IMR-90 (cell line): ENCODE measurements around the gene RANBP9. TPM values are rescaled to one million over a fixed set of nuclear protein-coding genes. Genes with fewer than 3 reads are reported as not detected.
A peak's percentile ranks its signal among the peaks of the same experiment; 100 is the strongest.

ENCODE experiments used
- ATAC-seq: fragments of 200-7000 bp; cut with Tn5 transposase; 2 replicates; pipeline ENCODE4 v1.9.1; 2020; ENCODE audit warnings: low read depth, mild to moderate bottlenecking, moderate library complexity
- BruUV-seq: library from RNA; stranded (reverse); fragments of 400-500 nt; replicated peaks from 2 replicates; lab custom pipeline; 2021; lab: Mats Ljungman, UMichigan
- CTCF ChIA-PET: fragments of 300-600 bp; formaldehyde crosslinking; extraction: SDS; loops from one replicate; lab custom pipeline; 2021; ENCODE audit warnings: antibody characterized with exemption; lab: Yijun Ruan, JAX
- POLR2A ChIA-PET: fragments of 300-600 bp; sonication (Branson Sonifier 250); formaldehyde crosslinking; loops from one replicate; lab custom pipeline; 2022; ENCODE audit warnings: antibody characterized with exemption; ENCODE audit not compliant: unreplicated experiment; lab: Charles Lee
- DNase-seq: peaks from one replicate; pipeline ENCODE4 v3.0.0; 2013
- H2AFZ ChIP-seq: replicated peaks from 2 replicates; pipeline ENCODE3; 2013; ENCODE audit warnings: low read length, mild to moderate bottlenecking; ENCODE audit not compliant: poor library complexity
- H2AK5ac ChIP-seq: 2 replicates; pipeline ENCODE4 v1.6.1; 2013; ENCODE audit warnings: low read depth, low read length, inconsistent platforms
- H2AK9ac ChIP-seq: replicated peaks from 2 replicates; pipeline ENCODE3; 2013; ENCODE audit warnings: mild to moderate bottlenecking, low read depth, low read length, moderate library complexity; ENCODE audit not compliant: poor library complexity
- H2BK120ac ChIP-seq: 2 replicates; pipeline ENCODE4 v1.6.1; 2013; ENCODE audit warnings: low read depth, low read length, inconsistent platforms
- H2BK15ac ChIP-seq: 3 replicates; pipeline ENCODE4 v1.6.1; 2013; ENCODE audit warnings: low read depth, low read length, inconsistent platforms
- H2BK20ac ChIP-seq: 2 replicates; pipeline ENCODE4 v1.6.1; 2013; ENCODE audit warnings: low read depth, mild to moderate bottlenecking, inconsistent platforms, low read length, moderate library complexity
- H2BK5ac ChIP-seq: 2 replicates; pipeline ENCODE4 v1.6.1; 2013; ENCODE audit warnings: mild to moderate bottlenecking, low read depth, low read length, inconsistent platforms; ENCODE audit not compliant: poor library complexity, severe bottlenecking
- H3K14ac ChIP-seq: replicated peaks from 2 replicates; pipeline ENCODE4 v1.6.1; 2013; ENCODE audit warnings: low read depth, low read length, inconsistent platforms
- H3K18ac ChIP-seq: 2 replicates; pipeline ENCODE4 v1.6.1; 2013; ENCODE audit warnings: low read depth, low read length, control low read depth
- H3K23ac ChIP-seq: 2 replicates; pipeline ENCODE4 v1.6.1; 2013; ENCODE audit warnings: low read depth, low read length, inconsistent platforms
- H3K27ac ChIP-seq: 2 replicates; pipeline ENCODE4 v1.5.1; 2013; ENCODE audit warnings: mild to moderate bottlenecking, control low read depth, low read length; ENCODE audit not compliant: insufficient read depth
- H3K27me3 ChIP-seq: 2 replicates; pipeline ENCODE4 v1.6.1; 2013; ENCODE audit warnings: low read length; ENCODE audit not compliant: control insufficient read depth, insufficient read depth
- H3K36me3 ChIP-seq: 2 replicates; pipeline ENCODE4 v1.6.1; 2013; ENCODE audit warnings: low read length, mixed read lengths; ENCODE audit not compliant: control insufficient read depth, insufficient read depth
- H3K4ac ChIP-seq: 2 replicates; pipeline ENCODE4 v1.6.1; 2013; ENCODE audit warnings: low read depth, low read length, inconsistent platforms
- H3K4me1 ChIP-seq: 2 replicates; pipeline ENCODE4 v1.6.1; 2013; ENCODE audit warnings: low read length, mixed read lengths; ENCODE audit not compliant: control insufficient read depth, insufficient read depth
- H3K4me2 ChIP-seq: 2 replicates; pipeline ENCODE4 v1.6.1; 2013; ENCODE audit warnings: low read depth, mild to moderate bottlenecking, control low read depth, low read length, moderate library complexity
- H3K4me3 ChIP-seq: 2 replicates; pipeline ENCODE4 v1.5.1; 2013; ENCODE audit warnings: low read depth, mild to moderate bottlenecking, control low read depth, low read length, moderate library complexity; ENCODE audit not compliant: insufficient read depth
- H3K56ac ChIP-seq: 2 replicates; pipeline ENCODE4 v1.6.1; 2013; ENCODE audit warnings: low read length, inconsistent platforms; ENCODE audit not compliant: insufficient read depth; ENCODE audit errors: extremely low read depth
- H3K79me1 ChIP-seq, 2 experiments: 2 replicates each; pipeline ENCODE4 v1.6.1; 2013; ENCODE audit warnings: low read length in 2 of 2, inconsistent platforms in 1 of 2, low read depth in 1 of 2
- H3K9ac ChIP-seq: 2 replicates; pipeline ENCODE4 v1.6.1; 2013; ENCODE audit warnings: low read depth, low read length, control low read depth
- H3K9me1 ChIP-seq: 2 replicates; pipeline ENCODE4 v1.6.1; 2013; ENCODE audit warnings: low read length, inconsistent platforms; ENCODE audit not compliant: insufficient read depth
- H3K9me3 ChIP-seq: 2 replicates; pipeline ENCODE4 v1.6.1; 2013; ENCODE audit warnings: low read length; ENCODE audit not compliant: control insufficient read depth, insufficient read depth
- H4K20me1 ChIP-seq: 2 replicates; pipeline ENCODE4 v1.6.1; 2013; ENCODE audit warnings: low read length, inconsistent platforms; ENCODE audit not compliant: insufficient read depth
- H4K5ac ChIP-seq: 2 replicates; pipeline ENCODE4 v1.6.1; 2013; ENCODE audit warnings: mild to moderate bottlenecking, low read depth, low read length, control low read depth
- H4K8ac ChIP-seq, 2 experiments: 2 replicates each; pipeline ENCODE4 v1.6.1; 2013; ENCODE audit warnings: low read depth in 2 of 2, low read length in 2 of 2, control low read depth in 1 of 2, inconsistent platforms in 1 of 2
- H4K91ac ChIP-seq: 2 replicates; pipeline ENCODE4 v1.6.1; 2013; ENCODE audit warnings: low read depth, low read length, inconsistent platforms; ENCODE audit not compliant: insufficient read depth
- BHLHE40 ChIP-seq: fragments of 150-350 bp; IDR thresholded peaks from 2 replicates; pipeline ENCODE4 v1.6.1; 2016; ENCODE audit warnings: mild to moderate bottlenecking, low read depth, low read length
- CEBPB ChIP-seq: IDR thresholded peaks from 2 replicates; pipeline ENCODE4 v1.6.1; 2012; ENCODE audit warnings: low read depth, low read length, improper control_type of control experiment
- CHD1 ChIP-seq: IDR thresholded peaks from 2 replicates; pipeline ENCODE4 v1.6.1; 2012; ENCODE audit warnings: low read depth, low read length, improper control_type of control experiment
- CTCF ChIP-seq: conservative IDR thresholded peaks from 2 replicates; pipeline ENCODE4 v1.5.1; 2012; ENCODE audit warnings: mild to moderate bottlenecking, low read depth, low read length, improper control_type of control experiment
- FOS ChIP-seq: fragments of 150-350 bp; IDR thresholded peaks from 2 replicates; pipeline ENCODE4 v1.6.1; 2016; ENCODE audit warnings: low read depth, low read length
- MAFK ChIP-seq: IDR thresholded peaks from 2 replicates; pipeline ENCODE4 v1.6.1; 2012; ENCODE audit warnings: low read depth, low read length, improper control_type of control experiment
- NFE2L2 ChIP-seq: fragments of 150-350 bp; IDR thresholded peaks from 2 replicates; pipeline ENCODE4 v1.6.1; 2016; ENCODE audit warnings: low read depth, mild to moderate bottlenecking, low read length
- POLR2A ChIP-seq: IDR thresholded peaks from 2 replicates; pipeline ENCODE4 v1.6.1; 2012; ENCODE audit warnings: mild to moderate bottlenecking, low read depth, low read length
- RCOR1 ChIP-seq: IDR thresholded peaks from 2 replicates; pipeline ENCODE4 v1.6.1; 2012; ENCODE audit warnings: mild to moderate bottlenecking, low read length, improper control_type of control experiment; ENCODE audit not compliant: insufficient replicate concordance
- RFX5 ChIP-seq: IDR thresholded peaks from 2 replicates; pipeline ENCODE4 v1.8.0; 2012; ENCODE audit warnings: low read depth, mild to moderate bottlenecking, low read length, moderate library complexity
- SMC3 ChIP-seq: fragments of 150-350 bp; IDR thresholded peaks from 2 replicates; pipeline ENCODE4 v1.6.1; 2016; ENCODE audit warnings: low read depth, mild to moderate bottlenecking, antibody characterized with exemption, low read length, moderate library complexity
- USF2 ChIP-seq: fragments of 150-350 bp; IDR thresholded peaks from 2 replicates; pipeline ENCODE4 v1.6.1; 2017; ENCODE audit warnings: mild to moderate bottlenecking, antibody characterized with exemption, low read length, low read depth
- WGBS, 2 experiments: methylation state at CpG; one replicate each; pipeline versions ENCODE4 v1.1.5 to v1.1.7; 2013; ENCODE audit warnings: missing lambda C conversion rate in 2 of 2; ENCODE audit not compliant: insufficient read length in 1 of 2; ENCODE audit errors: extremely low coverage in 2 of 2; 5-methylcytosine and 5-hydroxymethylcytosine counted together
- dilution Hi-C: fragments of 300-500 bp; cut with HindIII; formaldehyde crosslinking; loops from one replicate; pipeline ENCODE4 v1.14.3; 2018; ENCODE audit warnings: low sequenced_read_pairs; ENCODE audit not compliant: unreplicated experiment
- in situ Hi-C: fragments of 300-500 bp; cut with MboI; formaldehyde crosslinking; loops from 3 replicates; pipeline ENCODE4 v1.14.3; 2019; ENCODE audit warnings: low sequenced_read_pairs, inconsistent platforms, mixed read lengths
- intact Hi-C: fragments of 100-400 bp; cut with micrococcal nuclease; formaldehyde crosslinking; loops from 2 replicates; pipeline ENCODE4 v1.10.0; 2022
- polyA plus RNA-seq, 3 experiments: library from polyadenylated mRNA; depleted of rRNA; stranded (reverse); fragments of >200 nt; gene quantifications; 2 replicates each; pipeline ENCODE4 v1.2.3, GENCODE V29; 2012; ENCODE audit warnings: low replicate concordance in 1 of 3
- total RNA-seq: library from RNA; depleted of rRNA; stranded (reverse); fragments of >200 nt; gene quantifications from 2 replicates; pipeline ENCODE4 v1.2.3, GENCODE V29; 2012
- TF ChIP-seq, protein P1 (sequence below): fragments of 150-350 bp; IDR thresholded peaks from 2 replicates; pipeline ENCODE4 v1.6.1; 2016; ENCODE audit warnings: low read depth, mild to moderate bottlenecking, low read length, moderate library complexity, borderline replicate concordance

RANBP9 gene
- total and polyA plus RNA-seq, 2 of the 4 experiments (the other 2 are of a cell fraction): 17.7 to 27.8 TPM

GRCh38 chr6:13653296-13653695 is 58.3 kb downstream of the RANBP9 start:
- no peak overlapping the region for H2AK5ac ChIP-seq
- H4K5ac ChIP-seq: no peak overlapping the region
- H2BK15ac ChIP-seq: no peak overlapping the region
- dilution Hi-C loops (no loop called here), intact Hi-C loops (no loop called here), in situ Hi-C loops (no loop called here)
- DNase-seq (peak; percentile 64), ATAC-seq (peak; percentile 61)
- CTCF ChIA-PET: no interaction called here
- POLR2A ChIA-PET: no interaction called here
- H2AFZ ChIP-seq: no peak overlapping the region
- H3K4me3 ChIP-seq: no peak overlapping the region
- no TSS peak for BruUV-seq
- 0 out of 2 replicates have a peak, but pooled peaks cover 2% of the 10 kb centered on the region for H3K36me3 ChIP-seq
- no peak overlapping the region for H4K91ac ChIP-seq
- H3K14ac ChIP-seq: no peak overlapping the region
- H3K27ac ChIP-seq: no peak overlapping the region
- no peak overlapping the region for H2BK120ac ChIP-seq
- no peaks in the 10 kb centered on the region for H3K4me1 ChIP-seq
- no peak overlapping the region for H2BK20ac ChIP-seq
- no peak overlapping the region for H3K56ac ChIP-seq
- no peak overlapping the region for H3K9ac ChIP-seq
- H4K20me1 ChIP-seq: peaks cover 3% of the 10 kb centered on the region; the same call in 1 of the 2 replicates
- no peak overlapping the region for H3K18ac ChIP-seq
- WGBS, 2 experiments: no CpG with 5 or more reads among the region's 2 CpGs
- no peak overlapping the region for H3K23ac ChIP-seq
- no peaks in the 10 kb centered on the region for H3K27me3 ChIP-seq
- TF ChIP-seq CTCF (no peak), RCOR1 (no peak), FOS (no peak), CHD1 (no peak), BHLHE40 (no peak), USF2 (no peak), RFX5 (no peak), POLR2A (no peak), SMC3 (no peak), NFE2L2 (no peak), CEBPB (no peak), MAFK (no peak)
- TF ChIP-seq, protein P1, sequence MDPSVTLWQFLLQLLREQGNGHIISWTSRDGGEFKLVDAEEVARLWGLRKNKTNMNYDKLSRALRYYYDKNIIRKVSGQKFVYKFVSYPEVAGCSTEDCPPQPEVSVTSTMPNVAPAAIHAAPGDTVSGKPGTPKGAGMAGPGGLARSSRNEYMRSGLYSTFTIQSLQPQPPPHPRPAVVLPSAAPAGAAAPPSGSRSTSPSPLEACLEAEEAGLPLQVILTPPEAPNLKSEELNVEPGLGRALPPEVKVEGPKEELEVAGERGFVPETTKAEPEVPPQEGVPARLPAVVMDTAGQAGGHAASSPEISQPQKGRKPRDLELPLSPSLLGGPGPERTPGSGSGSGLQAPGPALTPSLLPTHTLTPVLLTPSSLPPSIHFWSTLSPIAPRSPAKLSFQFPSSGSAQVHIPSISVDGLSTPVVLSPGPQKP: no peak
- no peaks in the 10 kb centered on the region for H3K9me3 ChIP-seq
- H2BK5ac ChIP-seq: no peak overlapping the region
- H2AK9ac ChIP-seq: no peak overlapping the region
- no peak overlapping the region for H3K4me2 ChIP-seq
- no peak overlapping the region for H3K4ac ChIP-seq
- H4K8ac ChIP-seq: no peak overlapping the region
- H3K79me1 ChIP-seq: peaks cover 14 to 32% of the 10 kb centered on the region in 2 experiments
- peaks cover 5% of the 10 kb centered on the region for H3K9me1 ChIP-seq
